Inflammatory macrophage treated with lipopolysaccharide for 4 hours (primary cell): ENCODE measurements around the gene PIGO.
A peak's percentile ranks its signal among the peaks of the same experiment; 100 is the strongest.

Experiments
- DNase-seq: peaks from one replicate; pipeline ENCODE4 v3.0.0-alpha.2; 2020

Gene PIGO

GRCh38 chr9:35105571-35106342 lies 9.4 kb upstream of the PIGO start:
- DNase-seq: no peak

- DNase-seq: no peak
Measured at GRCh38 chr9:35105126-35105525, 8.7 kb upstream of the PIGO start.

GRCh38 chr9:35104586-35104985 lies 8.2 kb upstream of the PIGO start:
- no peak for DNase-seq

DNA sequence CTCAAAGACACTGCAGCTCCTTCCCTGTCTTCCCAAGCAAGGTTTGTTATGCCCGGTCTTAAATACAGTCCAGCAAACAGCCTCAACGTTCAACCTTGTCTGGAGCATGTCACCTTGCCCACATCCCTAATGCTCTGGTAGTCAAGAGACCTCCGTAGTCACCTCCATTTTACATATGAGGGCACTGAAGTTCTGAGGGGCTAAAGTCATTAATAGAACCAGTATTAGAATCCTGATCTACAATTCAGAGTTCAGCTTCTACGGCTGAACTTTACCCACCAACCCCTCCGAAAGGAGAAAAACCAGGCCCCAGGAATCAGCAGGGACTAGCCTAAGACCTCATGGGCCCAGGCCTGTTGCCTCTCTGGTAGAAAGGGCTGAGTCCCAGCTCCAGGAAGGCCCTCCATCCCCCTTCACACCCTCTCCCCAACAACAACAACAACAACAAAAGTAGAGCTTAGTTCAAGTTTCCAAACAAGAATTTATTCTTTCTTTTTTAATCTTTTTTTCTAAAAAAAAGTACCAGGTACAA lies 7.3 kb upstream of the PIGO start:
- no peak for DNase-seq

GRCh38 chr9:35102769-35103659 lies 6.6 kb upstream of the PIGO start, which contains the start of gene STOML2:
TSS of gene STOML2 (minus strand) at chr9:35103131. CDS start at chr9:35103094, 37 bp downstream.
- DNase-seq: peak; percentile 94

DNA sequence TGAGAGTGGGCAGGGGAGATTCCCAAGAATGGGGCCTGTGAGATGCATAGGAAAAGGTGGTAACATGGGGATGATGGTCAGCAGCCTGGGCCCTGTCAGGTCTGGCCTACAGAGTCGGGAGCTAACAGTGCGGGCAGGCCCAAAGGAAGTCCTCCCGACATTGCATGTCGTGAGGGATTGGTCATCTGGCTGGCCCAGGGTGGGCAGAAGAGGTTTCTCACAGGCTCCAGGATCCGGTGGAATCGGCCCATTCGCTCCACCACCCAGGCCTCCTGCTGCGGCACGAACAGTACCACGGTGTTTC lies 6.0 kb upstream of the PIGO start:
- no peak for DNase-seq

- DNase-seq: no peak
Measured at GRCh38 chr9:35097573-35097972, 1.2 kb upstream of the PIGO start.

GRCh38 chr9:35091536-35091935 lies 4.9 kb downstream of the PIGO start:
- DNase-seq: no peak

GRCh38 chr9:35089434-35089833 lies 7.0 kb downstream of the PIGO start:
- DNase-seq: no peak

- DNase-seq: peak; percentile 18
Measured at GRCh38 chr9:35085078-35085477, 11.3 kb downstream of the PIGO start.

GRCh38 chr9:35079426-35080341 lies 16.7 kb downstream of the PIGO start, which contains the start of gene FANCG:
TSS of gene FANCG (minus strand) at chr9:35079942. CDS start at chr9:35079524, 418 bp downstream.
- peak; percentile 91 for DNase-seq

- DNase-seq: no peak
Measured at GRCh38 chr9:35079041-35079425, 17.4 kb downstream of the PIGO start.

- DNase-seq: no peak
Measured at GRCh38 chr9:35078066-35078465, 18.3 kb downstream of the PIGO start.

DNA sequence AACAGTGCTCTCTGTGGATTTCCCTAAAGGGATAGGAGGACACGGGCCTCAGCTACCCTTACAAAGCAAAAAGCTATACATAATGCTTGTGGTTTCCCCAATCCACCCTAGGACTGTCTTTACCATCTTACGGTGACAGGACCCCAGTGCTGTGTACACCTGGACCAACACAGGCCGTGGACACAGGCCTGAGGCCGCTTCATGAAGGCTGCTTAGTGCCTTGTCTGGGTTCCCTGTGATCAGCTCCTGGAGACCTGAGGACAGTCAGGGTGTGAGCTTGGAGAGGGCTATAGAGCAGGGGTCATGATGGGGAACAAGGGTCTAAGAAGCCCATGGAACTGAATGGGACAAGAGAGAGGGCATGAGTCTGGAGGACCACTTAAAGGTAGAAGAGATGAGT lies 19.5 kb downstream of the PIGO start:
- DNase-seq: no peak

DNA sequence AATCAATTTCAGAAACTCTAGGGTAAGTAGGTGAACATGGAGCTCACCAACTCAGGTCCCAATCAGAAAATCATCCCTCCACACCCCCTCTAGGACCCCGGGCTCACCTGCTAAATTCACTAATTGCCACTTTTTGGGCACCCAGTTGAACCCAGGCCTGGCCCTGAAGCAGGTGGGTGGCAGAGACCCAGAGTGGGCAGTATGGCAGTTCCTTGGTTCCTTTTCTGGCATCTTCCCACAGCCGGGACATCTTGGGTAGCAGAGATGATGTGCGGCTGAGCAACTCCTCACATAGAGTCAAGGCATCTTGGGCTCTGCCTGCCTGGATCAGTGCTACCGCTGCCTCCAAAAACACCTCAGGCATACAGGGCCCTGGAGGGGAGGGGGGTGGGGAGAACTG lies 21.0 kb downstream of the PIGO start:
- no peak for DNase-seq

- no peak for DNase-seq
Measured at GRCh38 chr9:35074791-35075190, 21.6 kb downstream of the PIGO start.

GRCh38 chr9:35074141-35074540 lies 22.2 kb downstream of the PIGO start:
- no peak for DNase-seq

DNA sequence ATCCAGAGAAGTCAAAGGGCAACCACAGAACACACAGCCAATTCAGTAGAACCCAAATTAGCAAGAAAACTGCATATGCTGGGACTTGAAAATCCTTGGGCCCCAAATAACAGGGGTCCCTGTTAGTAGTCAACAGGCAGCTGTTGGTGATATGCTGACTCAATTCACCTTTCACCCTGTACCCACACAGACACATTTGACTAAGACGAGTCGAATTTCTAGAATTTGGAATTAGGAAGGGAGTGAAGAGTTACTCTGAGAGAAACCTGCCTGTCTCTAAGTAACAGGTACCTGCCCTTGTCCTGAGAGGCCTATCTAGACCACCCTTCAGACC lies 23.1 kb downstream of the PIGO start:
- no peak for DNase-seq

DNA sequence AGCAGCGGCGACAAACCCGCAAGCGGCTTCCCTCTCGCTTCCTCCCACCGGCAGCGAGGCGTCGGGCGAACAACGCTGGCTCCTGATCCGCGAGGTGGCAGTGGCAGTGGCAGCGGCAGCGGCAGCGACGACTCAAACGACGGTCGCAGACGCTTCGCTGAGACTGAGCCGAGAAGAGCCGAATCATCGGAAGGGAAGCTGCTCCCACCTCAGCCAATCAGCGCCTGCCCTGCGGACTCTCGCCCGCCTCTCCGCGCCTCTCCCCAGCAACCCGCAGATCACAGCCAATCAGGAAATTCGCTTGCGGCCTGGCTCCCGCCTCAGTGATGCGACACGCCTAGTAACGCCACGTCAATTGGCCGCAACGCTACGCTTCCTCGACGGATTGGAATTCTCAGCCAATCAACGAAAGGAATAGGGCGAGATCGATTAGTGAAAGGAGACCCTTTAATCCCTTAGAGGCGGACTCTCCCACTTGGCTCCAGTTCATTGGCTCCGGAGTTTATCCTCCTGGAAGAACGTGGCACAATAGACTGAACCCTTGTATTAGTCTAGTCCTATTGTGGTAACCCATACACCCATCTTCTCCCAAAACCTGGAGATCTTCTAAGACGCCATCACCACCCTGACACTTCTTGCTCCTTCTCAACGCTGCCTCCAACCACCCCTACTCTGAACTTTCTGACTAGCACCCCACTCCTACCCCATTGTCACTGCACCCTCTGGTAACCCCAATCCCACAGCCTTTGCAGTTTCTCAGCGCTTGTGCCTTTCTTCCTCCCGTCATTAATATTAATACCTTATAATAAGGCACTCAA lies 23.7 kb downstream of the PIGO start, which contains the start of gene VCP:
Gene VCP (minus strand): TSS at position 165 of the 818 bp plus-strand sequence. CDS start 272 bp downstream, outside the sequence.
- peak; percentile 99 for DNase-seq

DNA sequence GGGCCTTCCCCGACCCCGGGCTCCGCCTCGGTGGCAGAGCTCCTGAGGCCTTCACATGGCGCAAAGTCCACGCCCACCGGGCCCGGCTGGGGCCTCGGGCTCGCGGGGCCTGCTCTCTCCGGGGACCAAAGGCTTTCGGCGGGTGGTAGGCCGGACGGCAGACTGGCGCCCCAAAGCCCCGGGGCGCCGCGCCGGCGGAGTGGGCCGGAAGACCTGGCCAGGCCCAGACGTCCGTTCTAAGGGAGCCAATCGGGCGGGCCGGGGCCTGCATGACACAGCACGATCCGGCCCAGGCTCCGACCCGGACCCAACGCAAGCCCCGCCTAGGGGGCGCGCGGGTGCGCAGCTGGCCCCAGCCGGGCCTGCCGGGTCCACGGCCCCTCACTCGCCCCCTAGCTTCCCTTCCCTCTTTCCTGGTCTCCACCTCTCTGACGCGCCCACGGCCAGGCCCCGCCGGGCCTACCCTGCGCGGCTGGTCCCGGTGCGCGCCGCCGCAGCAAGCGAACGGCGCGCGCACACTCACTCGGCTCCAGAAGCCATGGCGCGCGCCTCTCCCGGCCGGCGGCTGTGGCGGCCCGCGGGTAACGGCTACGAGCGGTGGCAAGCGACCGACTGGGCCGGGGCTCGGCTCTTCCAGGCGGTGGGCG lies 24.5 kb downstream of the PIGO start:
- DNase-seq: peak; percentile 76
